Fibroblast of lung (primary cell): ENCODE results near the gene SLC37A2. TPM values are rescaled to one million over a fixed set of nuclear protein-coding genes. Genes with fewer than 3 reads are reported as not detected.
"Not testable (repeated sequence)": the region's sequence is repeated elsewhere in the genome, so short reads cannot be mapped to it uniquely, and the experiment has no call there.

Experiments used
- DNase-seq, 2 donors: peaks; one replicate each; pipeline versions ENCODE4 v3.0.0 to v3.0.0-alpha.2; 2010; ENCODE audit warnings: low read depth in 2 of 2
- H2AFZ ChIP-seq: 2 replicates; pipeline ENCODE4 v1.5.1; 2012; ENCODE audit warnings: low read length, control low read depth, inconsistent platforms
- H3K27ac ChIP-seq: 2 replicates; pipeline ENCODE4 v1.5.1; 2011; ENCODE audit warnings: low read length, control low read depth; ENCODE audit not compliant: insufficient read depth
- H3K27me3 ChIP-seq: 2 replicates; pipeline ENCODE4 v1.5.1; 2011; ENCODE audit warnings: mild to moderate bottlenecking, low read length; ENCODE audit not compliant: control insufficient read depth, insufficient read depth
- H3K36me3 ChIP-seq: 2 replicates; pipeline ENCODE4 v1.5.1; 2011; ENCODE audit warnings: low read length; ENCODE audit not compliant: control insufficient read depth, insufficient read depth
- H3K4me1 ChIP-seq: 2 replicates; pipeline ENCODE4 v1.5.1; 2011; ENCODE audit warnings: low read length; ENCODE audit not compliant: control insufficient read depth, insufficient read depth; ENCODE audit errors: extremely low read depth
- H3K4me2 ChIP-seq: 2 replicates; pipeline ENCODE4 v1.5.1; 2011; ENCODE audit warnings: low read length, control low read depth; ENCODE audit not compliant: insufficient read depth; ENCODE audit errors: extremely low read depth
- H3K4me3 ChIP-seq, 4 experiments: fragments of 200-600 bp in 1 of 4; sonication (generic) in 1 of 4; replicated peaks in 1 of 4; 2 replicates each; pipeline ENCODE4 v1.5.1; 2011 to 2016; ENCODE audit warnings: low read length in 4 of 4, low read depth in 3 of 4, mild to moderate bottlenecking in 3 of 4, control low read depth in 2 of 4, inconsistent platforms in 1 of 4, mixed read lengths in 1 of 4; ENCODE audit not compliant: insufficient read depth in 1 of 4; ENCODE audit errors: control extremely low read depth in 1 of 4
- H3K79me2 ChIP-seq: 2 replicates; pipeline ENCODE4 v1.5.1; 2012; ENCODE audit warnings: mild to moderate bottlenecking, low read length, inconsistent platforms; ENCODE audit not compliant: control insufficient read depth, insufficient read depth
- H3K9ac ChIP-seq: 2 replicates; pipeline ENCODE4 v1.5.1; 2011; ENCODE audit warnings: mild to moderate bottlenecking, low read length, control low read depth; ENCODE audit not compliant: insufficient read depth
- H3K9me3 ChIP-seq: 2 replicates; pipeline ENCODE4 v1.5.1; 2012; ENCODE audit warnings: low read depth, low read length; ENCODE audit not compliant: control insufficient read depth, insufficient read depth
- H4K20me1 ChIP-seq: 2 replicates; pipeline ENCODE4 v1.5.1; 2011; ENCODE audit warnings: low read length; ENCODE audit not compliant: control insufficient read depth, insufficient read depth; ENCODE audit errors: extremely low read depth
- CTCF ChIP-seq, 2 donors: IDR thresholded peaks in 1 of 2; conservative IDR thresholded peaks in 1 of 2; 1 replicate in 1 of 2; 2 replicates in 1 of 2; pipeline ENCODE4 v1.5.1; 2011 to 2012; ENCODE audit warnings: low read length in 2 of 2, control low read depth in 1 of 2, inconsistent platforms in 1 of 2, low read depth in 1 of 2, mild to moderate bottlenecking in 1 of 2
- EZH2 ChIP-seq: IDR thresholded peaks from 2 replicates; pipeline ENCODE4 v1.5.1; 2012; ENCODE audit warnings: low read length, control low read depth, mild to moderate bottlenecking; ENCODE audit errors: missing control alignments
- polyA plus RNA-seq, 2 donors: library from polyadenylated mRNA; depleted of rRNA in 1 of 2; stranded (reverse) in 1 of 2; unstranded in 1 of 2; fragments of >200 nt; gene quantifications; 2 replicates each; pipeline ENCODE4 v1.2.1, GENCODE V29; 2011 to 2012; ENCODE audit warnings: missing spikeins in 1 of 2
- total RNA-seq: library from RNA; depleted of rRNA; stranded (reverse); fragments of >200 nt; gene quantifications from 2 replicates; pipeline ENCODE4 v1.2.1, GENCODE V29; 2014

The SLC37A2 gene
- total and polyA plus RNA-seq, 2 donors (not counting 1 experiment from before 2014, with no cell fraction given): 0.36 to 0.83 TPM

GRCh38 chr11:125088576-125089455 lies 25.7 kb downstream of the SLC37A2 start:
- Histone ChIP-seq H3K27me3 (no peaks in the 10 kb centered on the region), H3K4me2 (no peak overlapping the region), H3K9me3 (no peaks in the 10 kb centered on the region), H3K9ac (no peak overlapping the region), H3K27ac (no peak overlapping the region), H3K4me3 (no peak overlapping the region), H3K36me3 (no peaks in the 10 kb centered on the region), H3K79me2 (no peaks in the 10 kb centered on the region), H4K20me1 (no peaks in the 10 kb centered on the region), H2AFZ (no peak overlapping the region), H3K4me1 (peaks cover 12% of the 10 kb centered on the region)
- no peak for TF ChIP-seq EZH2
- no peak for TF ChIP-seq CTCF (conservative IDR thresholded peaks at IDR 0.05 in 1 of 2, IDR thresholded peaks at IDR 0.05 in 1 of 2; ENCODE audit: low read depth in 1 of 2, low read length in 2 of 2)
- DNase-seq: no peak

GRCh38 chr11:125089481-125089880 lies 26.4 kb downstream of the SLC37A2 start:
- not testable (repeated sequence) for H3K79me2 ChIP-seq, DNase-seq, H3K4me3 ChIP-seq, H2AFZ ChIP-seq, H3K9ac ChIP-seq, H3K4me2 ChIP-seq, H3K27me3 ChIP-seq, H3K9me3 ChIP-seq, H4K20me1 ChIP-seq, H3K27ac ChIP-seq, H3K36me3 ChIP-seq
- peaks cover 12% of the 10 kb centered on the region for H3K4me1 ChIP-seq

DNA sequence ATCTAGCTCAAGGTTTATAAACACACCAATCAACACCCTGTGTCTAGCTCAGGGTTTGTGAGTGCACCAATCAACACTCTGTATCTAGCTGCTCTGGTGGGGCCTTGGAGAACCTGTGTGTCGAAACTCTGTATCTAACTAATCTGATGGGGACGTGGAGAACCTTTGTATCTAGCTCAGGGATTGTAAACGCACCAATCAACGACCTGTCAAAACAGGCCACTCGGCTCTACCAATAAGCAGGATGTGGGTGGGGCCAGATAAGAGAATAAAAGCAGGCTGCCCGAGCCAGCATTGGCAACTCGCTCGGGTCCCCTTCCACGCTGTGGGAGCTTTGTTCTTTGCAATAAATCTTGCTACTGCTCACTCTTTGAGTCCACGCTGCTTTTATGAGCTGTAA lies 27.0 kb downstream of the SLC37A2 start:
- H3K79me2 ChIP-seq, H3K36me3 ChIP-seq, H3K4me2 ChIP-seq, H3K27me3 ChIP-seq, H2AFZ ChIP-seq, H3K4me3 ChIP-seq, H3K9me3 ChIP-seq, DNase-seq, H3K27ac ChIP-seq, H4K20me1 ChIP-seq, H3K9ac ChIP-seq: not testable (repeated sequence)
- peaks cover 12% of the 10 kb centered on the region for H3K4me1 ChIP-seq

GRCh38 chr11:125090816-125091215 lies 27.7 kb downstream of the SLC37A2 start:
- Histone ChIP-seq H3K4me2 (peak overlapping the region; percentile 30), H2AFZ (no peak overlapping the region), H4K20me1 (no peaks in the 10 kb centered on the region), H3K9ac (no peak overlapping the region), H3K79me2 (no peaks in the 10 kb centered on the region), H3K27me3 (no peaks in the 10 kb centered on the region), H3K27ac (no peak overlapping the region), H3K4me3 (no peak overlapping the region), H3K4me1 (peaks cover 12% of the 10 kb centered on the region), H3K9me3 (no peaks in the 10 kb centered on the region), H3K36me3 (no peaks in the 10 kb centered on the region)
- TF ChIP-seq CTCF (conservative IDR thresholded peaks at IDR 0.05 in 1 of 2, IDR thresholded peaks at IDR 0.05 in 1 of 2; ENCODE audit: low read depth in 1 of 2, low read length in 2 of 2) (no peak), EZH2 (no peak)
- no peak for DNase-seq
